Right renal cortex interstitium (tissue), 3 donors: ENCODE data around the gene PRICKLE1. TPM values are rescaled to one million over a fixed set of nuclear protein-coding genes. Genes with fewer than 3 reads are reported as not detected.

ENCODE experiments used
- DNase-seq, 3 donors: peaks; one replicate each; pipeline ENCODE4 v3.0.0-alpha.2; 2013; ENCODE audit warnings: low read depth in 3 of 3, low spot score in 2 of 3
- polyA plus RNA-seq, 3 donors: library from polyadenylated mRNA; unstranded; fragments of 120-200 nt; gene quantifications; one replicate each; pipeline ENCODE4 v1.2.1, GENCODE V29; 2013; ENCODE audit not compliant: insufficient read length in 3 of 3

The PRICKLE1 gene
- polyA plus RNA-seq, 3 donors: 49.1 to 53.1 (median 50.8) TPM

- no peak for DNase-seq
These were observed 90.8 kb downstream of the PRICKLE1 start for GRCh38 chr12:42498549-42499247.

DNA sequence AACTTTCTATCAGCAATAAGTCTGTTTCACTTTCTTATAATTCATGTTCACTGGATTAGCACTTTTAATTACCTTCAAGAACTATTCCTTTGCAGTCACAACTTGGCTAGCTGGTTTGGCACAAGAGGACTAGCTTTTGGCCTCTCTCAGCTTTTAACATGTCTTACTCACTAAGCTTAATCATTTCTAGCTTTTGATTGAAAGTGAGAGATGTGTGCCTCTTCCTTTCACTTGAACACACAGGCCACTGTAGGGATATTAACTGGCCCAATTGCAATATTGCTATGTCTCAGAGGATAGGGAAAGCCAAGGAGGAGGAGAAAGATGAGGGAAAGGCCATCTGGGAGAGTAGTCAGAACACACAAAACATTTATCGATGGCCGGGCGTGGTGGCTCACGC is 92.7 kb downstream of the PRICKLE1 start:
- no peak for DNase-seq

DNA sequence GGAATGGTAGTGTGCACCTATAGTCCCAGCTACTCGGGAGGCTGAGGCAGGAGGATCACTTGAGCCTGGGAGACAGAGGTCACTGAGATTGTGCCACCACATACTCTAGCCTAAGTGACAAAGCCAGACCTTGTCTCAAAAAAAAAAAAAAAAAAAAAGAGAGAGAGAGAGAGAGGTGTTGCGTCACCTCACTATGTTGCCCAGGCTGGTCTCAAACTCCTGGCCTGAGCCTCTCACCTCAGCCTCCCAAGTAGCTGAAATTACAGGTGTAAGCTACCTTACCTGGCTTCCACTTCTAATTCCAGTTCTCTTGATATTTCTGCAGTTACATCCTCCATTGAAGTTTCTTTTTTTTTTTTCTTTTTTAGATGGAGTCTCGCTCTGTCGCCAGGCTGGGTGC is 94.3 kb downstream of the PRICKLE1 start:
- DNase-seq: no peak

DNA sequence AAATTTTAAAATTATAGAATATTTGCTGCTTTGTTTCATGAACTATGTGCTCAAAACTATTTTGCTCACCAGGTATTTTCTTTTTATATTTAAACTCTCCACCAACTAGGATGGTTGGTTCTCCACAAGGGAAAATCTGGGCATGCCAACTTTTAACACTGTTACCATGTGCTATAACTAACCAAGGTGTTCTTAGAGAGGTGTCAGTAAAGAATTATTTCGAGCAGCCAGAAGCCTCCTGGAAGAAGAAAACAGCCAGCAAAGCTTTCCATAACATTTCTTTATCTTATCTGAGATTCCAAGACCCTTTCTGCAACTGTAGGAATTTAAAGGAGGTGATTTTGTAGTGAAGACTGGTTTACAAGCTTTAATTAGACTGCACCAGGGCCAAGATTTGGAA is 97.3 kb downstream of the PRICKLE1 start:
- no peak for DNase-seq

GRCh38 chr12:42490261-42490842 is 99.2 kb downstream of the PRICKLE1 start:
- no peak for DNase-seq

DNA sequence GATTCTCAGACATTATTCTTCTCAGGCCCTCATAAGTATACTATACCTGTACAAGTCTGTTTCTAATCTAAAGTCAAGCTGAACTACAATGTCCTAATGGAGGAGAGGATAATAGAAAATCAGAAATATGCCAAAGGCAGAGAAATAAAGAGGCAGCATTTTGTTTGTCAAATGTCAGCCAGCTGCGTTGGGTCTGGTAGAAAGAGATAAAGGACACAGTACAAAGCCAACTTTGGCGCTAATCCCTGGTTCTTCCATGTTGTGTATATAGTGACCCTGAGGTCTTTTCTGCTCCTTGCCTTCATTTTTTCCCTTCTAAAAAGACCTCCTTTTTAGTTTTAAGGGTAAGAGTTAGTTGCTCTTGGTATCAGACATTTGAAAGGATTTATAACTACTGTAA is 103.1 kb downstream of the PRICKLE1 start:
- no peak for DNase-seq

GRCh38 chr12:42485823-42486222 is 103.7 kb downstream of the PRICKLE1 start:
- no peak for DNase-seq

DNA sequence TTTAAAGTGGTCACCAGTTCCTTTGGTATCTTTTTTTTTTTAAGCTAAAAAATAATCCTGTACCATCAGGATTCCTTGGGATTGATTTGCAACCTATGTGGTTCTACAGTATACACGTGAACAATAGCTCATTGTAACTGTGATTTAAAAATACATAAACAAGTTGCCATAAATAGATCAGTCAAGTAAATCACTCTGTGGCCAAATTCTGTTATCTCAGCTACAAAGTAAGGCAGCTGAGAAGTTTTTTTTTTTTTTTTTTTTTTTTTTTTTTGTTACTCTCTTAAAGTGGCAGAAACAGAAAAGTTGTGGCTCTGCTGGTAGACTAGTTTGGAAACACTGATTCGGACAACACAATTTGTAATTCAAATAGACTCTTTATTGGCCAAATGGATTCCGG is 104.5 kb downstream of the PRICKLE1 start:
- no peak for DNase-seq

DNA sequence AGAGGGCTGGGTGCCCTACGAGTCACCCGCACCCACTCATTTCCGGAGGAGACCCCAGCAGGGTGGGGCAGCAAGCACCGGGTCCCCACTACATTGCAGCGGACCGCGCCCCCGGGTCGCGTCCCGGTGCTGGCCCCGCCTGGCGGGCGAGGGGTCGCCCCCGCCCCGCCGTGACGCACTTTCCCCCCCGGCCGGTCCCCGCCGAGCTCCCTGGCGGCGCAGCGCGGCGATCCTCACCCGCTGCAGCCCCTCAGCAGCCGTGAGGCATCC is 106.1 kb downstream of the PRICKLE1 start:
- peak in 1 of 3 donors; percentile 52 for DNase-seq

- DNase-seq: peak in 1 of 3 donors; percentile 66
These were observed 106.6 kb downstream of the PRICKLE1 start for GRCh38 chr12:42482748-42483520.

DNA sequence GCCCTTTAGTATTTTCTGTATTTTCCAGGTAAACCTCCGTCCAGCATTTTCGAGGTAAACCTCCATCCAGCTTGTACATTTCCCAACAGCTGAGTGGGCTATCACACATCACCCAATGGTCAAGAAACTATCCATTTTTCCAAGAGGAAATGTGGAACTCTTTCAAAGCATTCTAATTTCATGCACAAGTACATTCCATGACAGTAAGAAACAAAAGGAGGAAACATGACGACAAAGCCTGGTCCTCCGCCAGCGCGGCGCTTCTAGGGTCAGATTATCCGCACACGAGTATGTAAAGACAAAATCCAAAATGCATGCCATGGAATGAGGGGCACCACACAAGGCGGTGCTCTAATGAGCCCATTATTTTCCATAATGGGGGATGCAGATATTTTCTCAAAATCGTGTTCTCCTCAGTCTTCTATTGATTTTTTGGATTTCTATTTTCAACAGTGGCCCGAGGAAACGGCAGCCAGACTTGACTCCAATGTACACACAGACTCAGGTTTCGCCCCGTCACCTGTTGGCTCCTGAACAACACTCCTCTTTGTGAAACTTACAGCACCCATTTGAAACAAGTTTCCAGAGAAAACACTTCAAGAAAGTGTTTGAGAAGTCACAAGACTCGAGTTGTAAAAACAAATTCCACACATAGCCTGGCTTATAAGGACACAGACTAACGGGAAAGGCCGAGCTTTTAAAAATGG is 107.4 kb downstream of the PRICKLE1 start:
- DNase-seq: no peak

DNA sequence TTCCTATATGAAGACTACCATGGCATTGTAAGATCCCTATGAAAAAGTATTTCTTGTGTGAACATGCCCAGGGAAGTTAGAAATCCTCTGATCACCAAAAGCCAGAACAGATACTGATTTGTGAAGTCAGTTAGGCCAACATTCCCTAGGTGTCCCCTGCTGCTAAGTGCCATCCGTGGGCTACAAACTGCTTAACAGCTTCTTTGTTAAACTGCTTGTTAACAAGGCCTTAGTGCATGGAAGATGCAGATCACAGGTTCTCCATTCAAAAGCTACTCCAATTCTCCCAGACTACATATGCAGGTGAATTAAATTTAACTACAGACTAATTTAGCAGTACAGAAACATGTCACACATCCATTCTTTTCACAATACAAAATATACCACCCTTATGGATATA is 108.2 kb downstream of the PRICKLE1 start:
- no peak for DNase-seq

DNA sequence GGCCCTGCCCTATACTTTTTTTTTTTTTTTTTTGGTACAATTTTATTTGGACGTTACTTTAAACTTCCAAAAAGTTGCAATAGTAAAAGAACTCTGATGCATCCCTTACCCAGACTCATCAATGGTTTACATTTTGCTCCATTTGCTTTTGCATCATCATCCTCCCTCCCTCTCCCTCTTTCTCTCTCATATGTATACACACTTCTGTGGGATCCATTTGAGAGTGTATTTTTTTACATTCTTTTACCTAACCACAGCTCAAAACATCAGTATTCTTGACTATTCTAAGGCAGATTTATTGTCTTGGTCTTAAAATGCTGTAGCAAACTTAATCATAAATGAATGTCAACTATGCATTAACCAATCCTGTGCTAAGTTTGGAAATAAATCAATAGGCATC is 111.6 kb downstream of the PRICKLE1 start:
- DNase-seq: no peak

GRCh38 chr12:42475106-42475505 is 114.4 kb downstream of the PRICKLE1 start:
- DNase-seq: no peak

GRCh38 chr12:42474391-42474790 is 115.2 kb downstream of the PRICKLE1 start:
- DNase-seq: no peak

DNA sequence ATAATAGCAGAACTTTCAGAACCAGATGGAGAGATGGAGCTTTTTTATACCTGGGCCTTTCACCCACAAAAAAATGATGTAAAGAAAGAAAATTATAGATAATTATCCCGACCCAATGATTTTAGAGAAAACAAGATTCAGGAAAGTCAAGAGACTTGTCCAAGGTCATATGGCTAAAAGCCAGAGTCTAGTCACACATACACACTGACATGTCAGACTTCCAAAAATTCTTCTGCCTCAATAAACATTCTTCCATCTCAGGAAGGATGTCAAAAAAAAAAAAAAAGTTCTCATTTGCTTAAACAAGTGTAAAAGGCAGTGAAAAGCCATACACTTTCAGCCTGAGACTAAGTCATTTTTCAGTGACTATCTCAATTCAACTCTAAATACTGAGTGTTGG is 116.0 kb downstream of the PRICKLE1 start:
- DNase-seq: no peak

DNA sequence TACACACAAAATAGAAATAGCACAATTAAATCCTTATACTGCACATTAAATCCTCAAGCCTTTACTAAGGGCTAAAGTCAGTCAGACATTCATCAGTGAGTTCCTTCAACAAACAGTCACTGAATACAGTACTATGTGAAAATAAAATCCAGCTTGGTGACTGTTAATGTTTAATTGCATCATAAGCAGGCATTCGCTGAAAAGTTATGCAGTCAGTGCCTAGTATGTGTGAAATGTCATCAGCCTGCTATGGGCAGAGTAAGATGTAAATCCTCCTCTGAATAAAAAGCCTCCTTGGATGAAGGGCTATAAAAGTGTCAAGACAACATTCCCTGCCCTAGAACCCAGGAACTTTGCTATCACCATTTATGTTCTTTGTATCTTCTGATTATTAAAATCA is 116.4 kb downstream of the PRICKLE1 start:
- DNase-seq: no peak

DNA sequence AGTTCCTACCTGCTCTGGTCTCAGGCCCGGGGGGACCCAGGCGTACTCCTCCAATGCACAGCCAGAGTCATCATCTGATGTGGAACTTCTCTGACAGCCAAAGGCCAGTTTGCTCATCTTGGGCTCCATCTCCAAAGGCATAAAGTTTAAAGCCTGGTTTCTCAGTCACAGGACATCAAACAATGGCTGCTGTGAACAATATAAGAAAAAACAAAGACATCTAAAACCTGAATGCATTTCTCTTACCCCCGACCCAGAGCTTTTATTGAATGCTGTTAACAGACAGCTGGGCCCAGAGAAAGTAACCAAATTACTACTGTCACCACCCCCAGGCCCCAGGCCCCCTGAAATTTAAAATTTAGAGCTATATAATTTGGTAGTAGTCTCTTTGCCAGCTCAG is 117.2 kb downstream of the PRICKLE1 start:
- no peak for DNase-seq

GRCh38 chr12:42469355-42470175 is 120.0 kb downstream of the PRICKLE1 start:
- no peak for DNase-seq

DNA sequence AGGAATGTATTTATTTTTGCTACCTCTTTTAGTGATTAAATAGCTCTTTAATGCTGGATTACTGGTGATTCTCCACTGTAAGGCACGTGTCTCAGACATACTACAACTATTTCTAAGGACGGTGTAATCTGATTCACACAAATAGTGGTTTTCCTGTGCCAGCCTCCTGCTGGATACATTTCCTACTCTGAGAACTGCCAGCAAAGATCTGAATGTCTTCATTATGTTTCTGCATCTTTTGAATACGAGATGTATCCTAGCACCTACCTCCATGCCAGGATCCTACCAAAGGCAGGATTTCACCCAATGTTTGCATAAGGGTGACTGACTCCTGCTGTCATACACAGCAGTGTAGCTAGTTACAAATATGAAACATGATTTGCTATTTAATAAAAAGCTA is 120.6 kb downstream of the PRICKLE1 start:
- no peak for DNase-seq

GRCh38 chr12:42468341-42468821 is 121.2 kb downstream of the PRICKLE1 start:
- DNase-seq: no peak
